Panc1 (cell line): ENCODE measurements around the gene MGRN1. TPM values are rescaled to one million over a fixed set of nuclear protein-coding genes. Genes with fewer than 3 reads are reported as not detected.

Source experiments
- ATAC-seq: fragments of 200-7000 bp; cut with Tn5 transposase; 2 replicates; pipeline ENCODE4 v1.9.1; 2020; ENCODE audit warnings: mild to moderate bottlenecking, moderate library complexity
- BruUV-seq: library from RNA; stranded (reverse); fragments of 400-500 nt; replicated peaks from 2 replicates; lab custom pipeline; 2021; lab: Mats Ljungman, UMichigan
- CTCF ChIA-PET: fragments of 300-600 bp; sonication (Branson Sonifier 250); formaldehyde crosslinking; loops from one replicate; lab custom pipeline; 2022; ENCODE audit warnings: antibody characterized with exemption; lab: Charles Lee
- POLR2A ChIA-PET: fragments of 300-600 bp; sonication (Branson Sonifier 250); formaldehyde crosslinking; loops from one replicate; lab custom pipeline; 2022; ENCODE audit warnings: antibody characterized with exemption; lab: Charles Lee
- DNase-seq: peaks from one replicate; pipeline ENCODE4 v3.0.0-alpha.2; 2010; ENCODE audit warnings: low read depth, low spot score
- H3K27ac ChIP-seq: 2 replicates; pipeline ENCODE4 v1.5.1; 2011; ENCODE audit warnings: mild to moderate bottlenecking, low read length, inconsistent platforms
- H3K27me3 ChIP-seq: fragments of 200-500 bp; sonication (Bioruptor generic); 2 replicates; pipeline ENCODE4 v1.6.0; 2014; ENCODE audit warnings: low read length, inconsistent platforms; ENCODE audit not compliant: control insufficient read depth, insufficient read depth
- H3K36me3 ChIP-seq: fragments of 200-500 bp; sonication (Bioruptor generic); 2 replicates; pipeline ENCODE4 v1.5.1; 2014; ENCODE audit warnings: inconsistent platforms, mild to moderate bottlenecking, low read length, moderate library complexity; ENCODE audit not compliant: control insufficient read depth, insufficient read depth
- H3K4me1 ChIP-seq: 2 replicates; pipeline ENCODE4 v1.5.1; 2011; ENCODE audit warnings: inconsistent platforms, mild to moderate bottlenecking, low read length, moderate library complexity; ENCODE audit not compliant: control insufficient read depth, insufficient read depth
- H3K4me3 ChIP-seq, 2 experiments: 2 replicates each; pipeline ENCODE4 v1.5.1; 2011 to 2012; ENCODE audit warnings: low read depth in 2 of 2, low read length in 2 of 2, mild to moderate bottlenecking in 2 of 2, inconsistent platforms in 1 of 2, moderate library complexity in 1 of 2
- H3K9me3 ChIP-seq: fragments of 200-500 bp; sonication (Bioruptor generic); 2 replicates; pipeline ENCODE4 v1.5.1; 2014; ENCODE audit warnings: low read depth, mild to moderate bottlenecking, inconsistent platforms, low read length, moderate library complexity; ENCODE audit not compliant: control insufficient read depth, insufficient read depth
- CTCF ChIP-seq: fragments of 450-650 bp; IDR thresholded peaks from 2 replicates; pipeline ENCODE4 v1.5.1; 2017; ENCODE audit warnings: mild to moderate bottlenecking
- POLR2AphosphoS5 ChIP-seq: IDR thresholded peaks from 2 replicates; pipeline ENCODE4 v1.6.1; 2012; ENCODE audit warnings: mild to moderate bottlenecking, low read depth, low read length, moderate library complexity
- REST ChIP-seq, 2 experiments: IDR thresholded peaks; 2 replicates each; pipeline ENCODE4 v1.6.1; 2011 to 2012; ENCODE audit warnings: low read depth in 2 of 2, control low read depth in 1 of 2, low read length in 1 of 2, mild to moderate bottlenecking in 1 of 2, moderate library complexity in 1 of 2; ENCODE audit not compliant: insufficient read depth in 1 of 2
- SIN3A ChIP-seq: IDR thresholded peaks from 2 replicates; pipeline ENCODE4 v1.6.1; 2012; ENCODE audit warnings: low read depth, mild to moderate bottlenecking, low read length, moderate library complexity, borderline replicate concordance; ENCODE audit not compliant: insufficient read depth
- TCF7L2 ChIP-seq: IDR thresholded peaks from 2 replicates; pipeline ENCODE4 v1.6.1; 2011; ENCODE audit warnings: mild to moderate bottlenecking, low read depth, low read length, inconsistent platforms
- in situ Hi-C: cut with HindIII; loops from 2 replicates; pipeline ENCODE4 v1.10.0; 2016; ENCODE audit warnings: low sequenced_read_pairs, low pct_unique_long_range_greater_than_20kb
- intact Hi-C: fragments of 100-400 bp; cut with micrococcal nuclease; formaldehyde crosslinking; loops from one replicate; pipeline ENCODE4 v1.10.0; 2022; ENCODE audit not compliant: unreplicated experiment
- total RNA-seq: library from RNA; stranded (reverse); gene quantifications from one replicate; pipeline ENCODE4 v1.2.1, GENCODE V29; 2021; ENCODE audit not compliant: unreplicated experiment

MGRN1 gene
- total RNA-seq, 1 experiment from 2014 or later, result 59.7 TPM

GRCh38 chr16:4594433-4595410 is 29.9 kb upstream of the MGRN1 start:
- Histone ChIP-seq H3K36me3 (no peaks in the 10 kb centered on the region), H3K9me3 (no peaks in the 10 kb centered on the region), H3K27ac (no peak overlapping the region), H3K4me1 (no peaks in the 10 kb centered on the region), H3K27me3 (no peaks in the 10 kb centered on the region), H3K4me3 (no peak overlapping the region)
- BruUV-seq, result no TSS peak
- ChIA-PET CTCF (interaction anchor here (0.7 kb wide), 1 partner anchor 9 kb away, joined by 6 read pairs; no protein-coding TSS in a partner anchor), POLR2A (no interaction called here)
- intact Hi-C loops (no loop called here), in situ Hi-C loops (no loop called here)
- TF ChIP-seq POLR2AphosphoS5 (no peak), SIN3A (no peak), CTCF (no peak), TCF7L2 (no peak), REST (IDR thresholded peaks at IDR 0.05; ENCODE audit: insufficient read depth in 1 of 2, low read depth in 2 of 2, low read length in 1 of 2) (no peak)
- ATAC-seq (no peak), DNase-seq (no peak)

GRCh38 chr16:4597174-4597573 is 27.5 kb upstream of the MGRN1 start:
- ATAC-seq (no peak), DNase-seq (no peak)
- intact Hi-C loops (no loop called here), in situ Hi-C loops (no loop called here)
- Histone ChIP-seq H3K27me3 (no peaks in the 10 kb centered on the region), H3K36me3 (no peaks in the 10 kb centered on the region), H3K4me1 (no peaks in the 10 kb centered on the region; the same call in 1 of the 2 replicates), H3K9me3 (no peaks in the 10 kb centered on the region), H3K27ac (no peak overlapping the region), H3K4me3 (no peak overlapping the region)
- no TSS peak for BruUV-seq
- ChIA-PET CTCF (no interaction called here), POLR2A (interaction anchor here (0.6 kb wide), 1 partner anchor 224 kb away, joined by 4 read pairs; no protein-coding TSS in a partner anchor)
- TF ChIP-seq CTCF (no peak), POLR2AphosphoS5 (no peak), SIN3A (no peak), REST (IDR thresholded peaks at IDR 0.05; ENCODE audit: insufficient read depth in 1 of 2, low read depth in 2 of 2, low read length in 1 of 2) (no peak), TCF7L2 (no peak)
